ENCODE data around the gene TAT. TPM values are rescaled to one million over a fixed set of nuclear protein-coding genes. Genes with fewer than 3 reads are reported as not detected.

The TAT gene
- total and polyA plus RNA-seq, 4 donors = 10.6 to 540 (median 433) TPM

DNA sequence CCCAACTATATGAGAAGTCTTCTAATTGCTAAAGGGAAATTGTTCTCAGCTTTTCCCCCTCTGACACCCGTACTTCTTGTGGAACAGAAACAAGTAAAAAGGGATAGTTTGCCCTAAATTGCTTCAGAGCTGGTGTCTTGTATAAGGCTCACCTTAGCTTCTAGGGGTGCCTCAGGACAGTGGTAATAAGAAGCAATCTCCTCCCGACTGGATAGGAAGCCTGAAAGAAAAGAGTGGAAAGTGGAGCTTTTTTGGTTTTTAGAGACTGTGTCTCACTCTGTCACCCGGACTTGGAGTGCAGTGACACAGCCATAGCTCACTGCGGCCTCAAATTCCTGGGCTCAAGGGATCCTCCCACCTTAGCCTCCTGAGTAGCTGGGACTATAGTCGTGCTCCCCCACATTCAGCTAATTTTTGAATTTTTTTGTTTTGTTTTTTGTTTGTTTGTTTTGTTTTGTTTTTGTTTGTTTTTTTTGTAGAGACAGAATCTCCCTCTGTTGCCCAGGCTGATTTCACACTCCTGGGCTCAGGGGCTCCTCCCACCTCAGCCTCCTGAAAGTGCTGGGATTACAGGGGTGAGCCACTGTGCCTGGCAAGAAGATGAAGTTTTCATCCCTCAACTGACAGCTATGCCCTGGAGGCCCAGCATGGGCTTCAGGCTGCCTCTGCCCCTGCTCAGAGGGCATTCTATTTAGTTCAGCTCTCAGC, 3.4 kb downstream of the TAT start:
- Histone ChIP-seq H3K9me3 (ENCODE audit: control insufficient read depth in 4 of 4, low read length in 3 of 4) (no peaks in the 10 kb centered on the region), H3K36me3 (ENCODE audit: control insufficient read depth in 4 of 4, insufficient read depth in 3 of 4, low read depth in 1 of 4, low read length in 3 of 4) (peaks cover 0 to 32% (median 10%) of the 10 kb centered on the region in 4 donors), H3K27ac (ENCODE audit: low read depth in 1 of 2, low read length in 2 of 2) (peak overlapping the region; percentile 94 to 95), H3K4me1 (ENCODE audit: control insufficient read depth in 4 of 4, insufficient read depth in 4 of 4, low read length in 3 of 4) (peaks cover 0 to 59% (median 27%) of the 10 kb centered on the region in 4 donors), H3K9ac (ENCODE audit: low read depth in 1 of 2, low read length in 2 of 2) (peak overlapping the region in 1 of 2 donors; percentile 100), H3K4me3 (ENCODE audit: low read depth in 1 of 3, low read length in 3 of 3) (peak overlapping the region in 2 of 3 donors; percentile 31 to 43), H3K27me3 (ENCODE audit: control insufficient read depth in 4 of 4, insufficient read depth in 4 of 4, low read length in 3 of 4) (no peaks in the 10 kb centered on the region)
- DNase-seq (ENCODE audit: low spot score) = no peak
- 46% methylated on average over 5 of the region's 5 CpGs for WGBS
- peak in 1 of 2 donors; percentile 3 for TF ChIP-seq RXRA (IDR thresholded peaks at IDR 0.05)
- TF ChIP-seq JUND (IDR thresholded peaks at IDR 0.05) = peak in 1 of 2 donors; percentile 16
- TF ChIP-seq, protein P1, sequence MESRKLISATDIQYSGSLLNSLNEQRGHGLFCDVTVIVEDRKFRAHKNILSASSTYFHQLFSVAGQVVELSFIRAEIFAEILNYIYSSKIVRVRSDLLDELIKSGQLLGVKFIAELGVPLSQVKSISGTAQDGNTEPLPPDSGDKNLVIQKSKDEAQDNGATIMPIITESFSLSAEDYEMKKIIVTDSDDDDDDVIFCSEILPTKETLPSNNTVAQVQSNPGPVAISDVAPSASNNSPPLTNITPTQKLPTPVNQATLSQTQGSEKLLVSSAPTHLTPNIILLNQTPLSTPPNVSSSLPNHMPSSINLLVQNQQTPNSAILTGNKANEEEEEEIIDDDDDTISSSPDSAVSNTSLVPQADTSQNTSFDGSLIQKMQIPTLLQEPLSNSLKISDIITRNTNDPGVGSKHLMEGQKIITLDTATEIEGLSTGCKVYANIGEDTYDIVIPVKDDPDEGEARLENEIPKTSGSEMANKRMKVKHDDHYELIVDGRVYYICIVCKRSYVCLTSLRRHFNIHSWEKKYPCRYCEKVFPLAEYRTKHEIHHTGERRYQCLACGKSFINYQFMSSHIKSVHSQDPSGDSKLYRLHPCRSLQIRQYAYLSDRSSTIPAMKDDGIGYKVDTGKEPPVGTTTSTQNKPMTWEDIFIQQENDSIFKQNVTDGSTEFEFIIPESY (IDR thresholded peaks at IDR 0.05) = no peak
- no peak for TF ChIP-seq GABPA (IDR thresholded peaks at IDR 0.05 in 1 of 2, conservative IDR thresholded peaks at IDR 0.05 in 1 of 2)
- peak in 1 of 2 donors; percentile 5 for TF ChIP-seq HNF4A (conservative IDR thresholded peaks at IDR 0.05)
- peak; percentile 57 for TF ChIP-seq YY1 (IDR thresholded peaks at IDR 0.05)
- TF ChIP-seq EGR1 (IDR thresholded peaks at IDR 0.05; ENCODE audit: low read depth in 2 of 2) = no peak
- TF ChIP-seq FOXA2 (IDR thresholded peaks at IDR 0.05) = no peak
- TF ChIP-seq, protein P2, sequence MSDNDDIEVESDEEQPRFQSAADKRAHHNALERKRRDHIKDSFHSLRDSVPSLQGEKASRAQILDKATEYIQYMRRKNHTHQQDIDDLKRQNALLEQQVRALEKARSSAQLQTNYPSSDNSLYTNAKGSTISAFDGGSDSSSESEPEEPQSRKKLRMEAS (IDR thresholded peaks at IDR 0.05) = no peak
- TF ChIP-seq, protein P3, sequence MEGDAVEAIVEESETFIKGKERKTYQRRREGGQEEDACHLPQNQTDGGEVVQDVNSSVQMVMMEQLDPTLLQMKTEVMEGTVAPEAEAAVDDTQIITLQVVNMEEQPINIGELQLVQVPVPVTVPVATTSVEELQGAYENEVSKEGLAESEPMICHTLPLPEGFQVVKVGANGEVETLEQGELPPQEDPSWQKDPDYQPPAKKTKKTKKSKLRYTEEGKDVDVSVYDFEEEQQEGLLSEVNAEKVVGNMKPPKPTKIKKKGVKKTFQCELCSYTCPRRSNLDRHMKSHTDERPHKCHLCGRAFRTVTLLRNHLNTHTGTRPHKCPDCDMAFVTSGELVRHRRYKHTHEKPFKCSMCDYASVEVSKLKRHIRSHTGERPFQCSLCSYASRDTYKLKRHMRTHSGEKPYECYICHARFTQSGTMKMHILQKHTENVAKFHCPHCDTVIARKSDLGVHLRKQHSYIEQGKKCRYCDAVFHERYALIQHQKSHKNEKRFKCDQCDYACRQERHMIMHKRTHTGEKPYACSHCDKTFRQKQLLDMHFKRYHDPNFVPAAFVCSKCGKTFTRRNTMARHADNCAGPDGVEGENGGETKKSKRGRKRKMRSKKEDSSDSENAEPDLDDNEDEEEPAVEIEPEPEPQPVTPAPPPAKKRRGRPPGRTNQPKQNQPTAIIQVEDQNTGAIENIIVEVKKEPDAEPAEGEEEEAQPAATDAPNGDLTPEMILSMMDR (IDR thresholded peaks at IDR 0.05; ENCODE audit: low read depth, low read length, missing input control) = no peak
- TF ChIP-seq, protein P4, sequence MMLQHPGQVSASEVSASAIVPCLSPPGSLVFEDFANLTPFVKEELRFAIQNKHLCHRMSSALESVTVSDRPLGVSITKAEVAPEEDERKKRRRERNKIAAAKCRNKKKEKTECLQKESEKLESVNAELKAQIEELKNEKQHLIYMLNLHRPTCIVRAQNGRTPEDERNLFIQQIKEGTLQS (IDR thresholded peaks at IDR 0.05) = no peak
- TF ChIP-seq HNF4G (IDR thresholded peaks at IDR 0.05) = no peak
- no peak for TF ChIP-seq SP1 (IDR thresholded peaks at IDR 0.05)
- TF ChIP-seq NR2F2 (IDR thresholded peaks at IDR 0.05) = no peak
- no peak for TF ChIP-seq FOXA1 (IDR thresholded peaks at IDR 0.05)
- TF ChIP-seq TAF1 (conservative IDR thresholded peaks at IDR 0.05) = no peak
- no peak for TF ChIP-seq RAD21 (IDR thresholded peaks at IDR 0.05)
- TF ChIP-seq, protein P5, sequence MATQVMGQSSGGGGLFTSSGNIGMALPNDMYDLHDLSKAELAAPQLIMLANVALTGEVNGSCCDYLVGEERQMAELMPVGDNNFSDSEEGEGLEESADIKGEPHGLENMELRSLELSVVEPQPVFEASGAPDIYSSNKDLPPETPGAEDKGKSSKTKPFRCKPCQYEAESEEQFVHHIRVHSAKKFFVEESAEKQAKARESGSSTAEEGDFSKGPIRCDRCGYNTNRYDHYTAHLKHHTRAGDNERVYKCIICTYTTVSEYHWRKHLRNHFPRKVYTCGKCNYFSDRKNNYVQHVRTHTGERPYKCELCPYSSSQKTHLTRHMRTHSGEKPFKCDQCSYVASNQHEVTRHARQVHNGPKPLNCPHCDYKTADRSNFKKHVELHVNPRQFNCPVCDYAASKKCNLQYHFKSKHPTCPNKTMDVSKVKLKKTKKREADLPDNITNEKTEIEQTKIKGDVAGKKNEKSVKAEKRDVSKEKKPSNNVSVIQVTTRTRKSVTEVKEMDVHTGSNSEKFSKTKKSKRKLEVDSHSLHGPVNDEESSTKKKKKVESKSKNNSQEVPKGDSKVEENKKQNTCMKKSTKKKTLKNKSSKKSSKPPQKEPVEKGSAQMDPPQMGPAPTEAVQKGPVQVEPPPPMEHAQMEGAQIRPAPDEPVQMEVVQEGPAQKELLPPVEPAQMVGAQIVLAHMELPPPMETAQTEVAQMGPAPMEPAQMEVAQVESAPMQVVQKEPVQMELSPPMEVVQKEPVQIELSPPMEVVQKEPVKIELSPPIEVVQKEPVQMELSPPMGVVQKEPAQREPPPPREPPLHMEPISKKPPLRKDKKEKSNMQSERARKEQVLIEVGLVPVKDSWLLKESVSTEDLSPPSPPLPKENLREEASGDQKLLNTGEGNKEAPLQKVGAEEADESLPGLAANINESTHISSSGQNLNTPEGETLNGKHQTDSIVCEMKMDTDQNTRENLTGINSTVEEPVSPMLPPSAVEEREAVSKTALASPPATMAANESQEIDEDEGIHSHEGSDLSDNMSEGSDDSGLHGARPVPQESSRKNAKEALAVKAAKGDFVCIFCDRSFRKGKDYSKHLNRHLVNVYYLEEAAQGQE (IDR thresholded peaks at IDR 0.05) = peak; percentile 54

Measured in liver (tissue), 9 donors.